Measurements from ENCODE around the gene ASPHD2. TPM values are rescaled to one million over a fixed set of nuclear protein-coding genes. Genes with fewer than 3 reads are reported as not detected.

The ASPHD2 gene
- total RNA-seq, 1 donor from 2014 or later = 10.6 TPM

- no peak overlapping the region for H3K4me3 ChIP-seq (ENCODE audit: low read depth, low read length)
- H3K27me3 ChIP-seq (ENCODE audit: control insufficient read depth, insufficient read depth, low read length) = peaks cover 5% of the 10 kb centered on the region
- no peak for TF ChIP-seq CTCF (IDR thresholded peaks at IDR 0.05; ENCODE audit: insufficient read depth, low read length, poor library complexity, severe bottlenecking)
- no peak for DNase-seq (ENCODE audit: low read depth)
- H3K36me3 ChIP-seq (ENCODE audit: control insufficient read depth, insufficient read depth, low read length) = no peaks in the 10 kb centered on the region
Observed at GRCh38 chr22:26409719-26410335, 19.2 kb upstream of the ASPHD2 start.

- no peak for TF ChIP-seq CTCF (IDR thresholded peaks at IDR 0.05; ENCODE audit: insufficient read depth, low read length, poor library complexity, severe bottlenecking)
- no peak for DNase-seq (ENCODE audit: low read depth)
- peaks cover 5% of the 10 kb centered on the region for H3K27me3 ChIP-seq (ENCODE audit: control insufficient read depth, insufficient read depth, low read length)
- no peak overlapping the region for H3K4me3 ChIP-seq (ENCODE audit: low read depth, low read length)
- no peaks in the 10 kb centered on the region for H3K36me3 ChIP-seq (ENCODE audit: control insufficient read depth, insufficient read depth, low read length)
Observed at GRCh38 chr22:26410386-26410785, 18.7 kb upstream of the ASPHD2 start.

- peaks cover 2% of the 10 kb centered on the region for H3K27me3 ChIP-seq (ENCODE audit: control insufficient read depth, insufficient read depth, low read length)
- TF ChIP-seq CTCF (IDR thresholded peaks at IDR 0.05; ENCODE audit: insufficient read depth, low read length, poor library complexity, severe bottlenecking) = no peak
- DNase-seq (ENCODE audit: low read depth) = no peak
- H3K4me3 ChIP-seq (ENCODE audit: low read depth, low read length) = no peak overlapping the region
- H3K36me3 ChIP-seq (ENCODE audit: control insufficient read depth, insufficient read depth, low read length) = no peaks in the 10 kb centered on the region
Observed at GRCh38 chr22:26414347-26414746, 14.7 kb upstream of the ASPHD2 start.

- no peak overlapping the region for H3K4me3 ChIP-seq (ENCODE audit: low read depth, low read length)
- DNase-seq (ENCODE audit: low read depth) = no peak
- H3K27me3 ChIP-seq (ENCODE audit: control insufficient read depth, insufficient read depth, low read length) = no peaks in the 10 kb centered on the region
- H3K36me3 ChIP-seq (ENCODE audit: control insufficient read depth, insufficient read depth, low read length) = no peaks in the 10 kb centered on the region
- TF ChIP-seq CTCF (IDR thresholded peaks at IDR 0.05; ENCODE audit: insufficient read depth, low read length, poor library complexity, severe bottlenecking) = no peak
Observed at GRCh38 chr22:26416256-26416655, 12.8 kb upstream of the ASPHD2 start.

- no peak overlapping the region for H3K4me3 ChIP-seq (ENCODE audit: low read depth, low read length)
- no peak for TF ChIP-seq CTCF (IDR thresholded peaks at IDR 0.05; ENCODE audit: insufficient read depth, low read length, poor library complexity, severe bottlenecking)
- DNase-seq (ENCODE audit: low read depth) = peak; percentile 57
Observed at GRCh38 chr22:26416670-26417276, 12.3 kb upstream of the ASPHD2 start.

GRCh38 chr22:26417406-26417805 lies 11.7 kb upstream of the ASPHD2 start:
- no peaks in the 10 kb centered on the region for H3K27me3 ChIP-seq (ENCODE audit: control insufficient read depth, insufficient read depth, low read length)
- H3K4me3 ChIP-seq (ENCODE audit: low read depth, low read length) = no peak overlapping the region
- TF ChIP-seq CTCF (IDR thresholded peaks at IDR 0.05; ENCODE audit: insufficient read depth, low read length, poor library complexity, severe bottlenecking) = no peak
- no peaks in the 10 kb centered on the region for H3K36me3 ChIP-seq (ENCODE audit: control insufficient read depth, insufficient read depth, low read length)
- DNase-seq (ENCODE audit: low read depth) = no peak

More at GRCh38 chr22:26416670-26417276, 12.3 kb upstream of the ASPHD2 start:
- H3K27me3 ChIP-seq (ENCODE audit: control insufficient read depth, insufficient read depth, low read length) = no peaks in the 10 kb centered on the region
- no peaks in the 10 kb centered on the region for H3K36me3 ChIP-seq (ENCODE audit: control insufficient read depth, insufficient read depth, low read length)
